Fibroblast of lung (primary cell): ENCODE data around the gene ELFN2. TPM values are rescaled to one million over a fixed set of nuclear protein-coding genes. Genes with fewer than 3 reads are reported as not detected.

Experiments
- DNase-seq, 2 donors: peaks; one replicate each; pipeline versions ENCODE4 v3.0.0 to v3.0.0-alpha.2; 2010; ENCODE audit warnings: low read depth in 2 of 2
- H2AFZ ChIP-seq: 2 replicates; pipeline ENCODE4 v1.5.1; 2012; ENCODE audit warnings: low read length, control low read depth, inconsistent platforms
- H3K27ac ChIP-seq: 2 replicates; pipeline ENCODE4 v1.5.1; 2011; ENCODE audit warnings: low read length, control low read depth; ENCODE audit not compliant: insufficient read depth
- H3K27me3 ChIP-seq: 2 replicates; pipeline ENCODE4 v1.5.1; 2011; ENCODE audit warnings: mild to moderate bottlenecking, low read length; ENCODE audit not compliant: control insufficient read depth, insufficient read depth
- H3K36me3 ChIP-seq: 2 replicates; pipeline ENCODE4 v1.5.1; 2011; ENCODE audit warnings: low read length; ENCODE audit not compliant: control insufficient read depth, insufficient read depth
- H3K4me1 ChIP-seq: 2 replicates; pipeline ENCODE4 v1.5.1; 2011; ENCODE audit warnings: low read length; ENCODE audit not compliant: control insufficient read depth, insufficient read depth; ENCODE audit errors: extremely low read depth
- H3K4me2 ChIP-seq: 2 replicates; pipeline ENCODE4 v1.5.1; 2011; ENCODE audit warnings: low read length, control low read depth; ENCODE audit not compliant: insufficient read depth; ENCODE audit errors: extremely low read depth
- H3K4me3 ChIP-seq, 4 experiments: fragments of 200-600 bp in 1 of 4; sonication (generic) in 1 of 4; replicated peaks in 1 of 4; 2 replicates each; pipeline ENCODE4 v1.5.1; 2011 to 2016; ENCODE audit warnings: low read length in 4 of 4, low read depth in 3 of 4, mild to moderate bottlenecking in 3 of 4, control low read depth in 2 of 4, inconsistent platforms in 1 of 4, mixed read lengths in 1 of 4; ENCODE audit not compliant: insufficient read depth in 1 of 4; ENCODE audit errors: control extremely low read depth in 1 of 4
- H3K79me2 ChIP-seq: 2 replicates; pipeline ENCODE4 v1.5.1; 2012; ENCODE audit warnings: mild to moderate bottlenecking, low read length, inconsistent platforms; ENCODE audit not compliant: control insufficient read depth, insufficient read depth
- H3K9ac ChIP-seq: 2 replicates; pipeline ENCODE4 v1.5.1; 2011; ENCODE audit warnings: mild to moderate bottlenecking, low read length, control low read depth; ENCODE audit not compliant: insufficient read depth
- H3K9me3 ChIP-seq: 2 replicates; pipeline ENCODE4 v1.5.1; 2012; ENCODE audit warnings: low read depth, low read length; ENCODE audit not compliant: control insufficient read depth, insufficient read depth
- H4K20me1 ChIP-seq: 2 replicates; pipeline ENCODE4 v1.5.1; 2011; ENCODE audit warnings: low read length; ENCODE audit not compliant: control insufficient read depth, insufficient read depth; ENCODE audit errors: extremely low read depth
- EZH2 ChIP-seq: IDR thresholded peaks from 2 replicates; pipeline ENCODE4 v1.5.1; 2012; ENCODE audit warnings: low read length, control low read depth, mild to moderate bottlenecking; ENCODE audit errors: missing control alignments
- polyA plus RNA-seq, 2 donors: library from polyadenylated mRNA; depleted of rRNA in 1 of 2; stranded (reverse) in 1 of 2; unstranded in 1 of 2; fragments of >200 nt; gene quantifications; 2 replicates each; pipeline ENCODE4 v1.2.1, GENCODE V29; 2011 to 2012; ENCODE audit warnings: missing spikeins in 1 of 2
- total RNA-seq: library from RNA; depleted of rRNA; stranded (reverse); fragments of >200 nt; gene quantifications from 2 replicates; pipeline ENCODE4 v1.2.1, GENCODE V29; 2014
- TF ChIP-seq, protein P1 (sequence below), 2 donors: IDR thresholded peaks in 1 of 2; conservative IDR thresholded peaks in 1 of 2; 1 replicate in 1 of 2; 2 replicates in 1 of 2; pipeline ENCODE4 v1.5.1; 2011 to 2012; ENCODE audit warnings: low read length in 2 of 2, control low read depth in 1 of 2, inconsistent platforms in 1 of 2, low read depth in 1 of 2, mild to moderate bottlenecking in 1 of 2

The ELFN2 gene
- total and polyA plus RNA-seq, 2 donors (not counting 1 experiment from before 2014, with no cell fraction given): under 0.01 to 0.02 TPM

DNA sequence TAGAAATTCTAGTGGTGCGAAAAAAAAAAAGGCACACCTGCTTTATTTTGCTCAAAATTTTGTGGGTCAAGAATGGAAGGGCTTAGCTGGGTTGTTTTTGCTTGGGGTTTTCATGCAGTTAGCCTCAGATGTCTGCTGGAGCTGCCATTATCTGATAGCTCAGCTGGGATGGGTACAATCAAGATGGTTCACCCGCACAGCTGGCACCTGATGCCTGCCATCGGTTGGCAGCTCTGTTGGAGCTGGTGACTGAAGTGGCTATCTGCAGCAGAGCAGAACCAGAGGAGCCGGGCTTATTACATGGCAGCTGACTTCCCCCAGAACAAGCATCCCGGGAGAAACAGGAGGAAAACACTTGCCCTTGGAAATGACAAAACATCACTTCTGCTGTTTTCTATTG, 12.1 kb upstream of the ELFN2 start:
- H3K4me3 ChIP-seq: no peak overlapping the region
- H3K27me3 ChIP-seq: peaks cover 12% of the 10 kb centered on the region
- no peaks in the 10 kb centered on the region for H3K4me1 ChIP-seq
- no peak for DNase-seq
- H3K9me3 ChIP-seq: no peaks in the 10 kb centered on the region
- no peaks in the 10 kb centered on the region for H4K20me1 ChIP-seq
- no peaks in the 10 kb centered on the region for H3K79me2 ChIP-seq
- H3K9ac ChIP-seq: no peak overlapping the region
- H3K36me3 ChIP-seq: no peaks in the 10 kb centered on the region
- H3K4me2 ChIP-seq: no peak overlapping the region
- no peak overlapping the region for H2AFZ ChIP-seq
- TF ChIP-seq EZH2: no peak
- TF ChIP-seq, protein P1, sequence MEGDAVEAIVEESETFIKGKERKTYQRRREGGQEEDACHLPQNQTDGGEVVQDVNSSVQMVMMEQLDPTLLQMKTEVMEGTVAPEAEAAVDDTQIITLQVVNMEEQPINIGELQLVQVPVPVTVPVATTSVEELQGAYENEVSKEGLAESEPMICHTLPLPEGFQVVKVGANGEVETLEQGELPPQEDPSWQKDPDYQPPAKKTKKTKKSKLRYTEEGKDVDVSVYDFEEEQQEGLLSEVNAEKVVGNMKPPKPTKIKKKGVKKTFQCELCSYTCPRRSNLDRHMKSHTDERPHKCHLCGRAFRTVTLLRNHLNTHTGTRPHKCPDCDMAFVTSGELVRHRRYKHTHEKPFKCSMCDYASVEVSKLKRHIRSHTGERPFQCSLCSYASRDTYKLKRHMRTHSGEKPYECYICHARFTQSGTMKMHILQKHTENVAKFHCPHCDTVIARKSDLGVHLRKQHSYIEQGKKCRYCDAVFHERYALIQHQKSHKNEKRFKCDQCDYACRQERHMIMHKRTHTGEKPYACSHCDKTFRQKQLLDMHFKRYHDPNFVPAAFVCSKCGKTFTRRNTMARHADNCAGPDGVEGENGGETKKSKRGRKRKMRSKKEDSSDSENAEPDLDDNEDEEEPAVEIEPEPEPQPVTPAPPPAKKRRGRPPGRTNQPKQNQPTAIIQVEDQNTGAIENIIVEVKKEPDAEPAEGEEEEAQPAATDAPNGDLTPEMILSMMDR (conservative IDR thresholded peaks at IDR 0.05 in 1 of 2, IDR thresholded peaks at IDR 0.05 in 1 of 2; ENCODE audit: low read depth in 1 of 2, low read length in 2 of 2): no peak
- no peak overlapping the region for H3K27ac ChIP-seq

GRCh38 chr22:37435970-37436603, 8.8 kb upstream of the ELFN2 start:
- Histone ChIP-seq H3K79me2 (no peaks in the 10 kb centered on the region), H3K27ac (no peak overlapping the region), H3K36me3 (no peaks in the 10 kb centered on the region), H3K9me3 (peaks cover 4% of the 10 kb centered on the region), H2AFZ (no peak overlapping the region), H3K4me2 (no peak overlapping the region), H3K4me1 (peaks cover 5% of the 10 kb centered on the region), H3K9ac (no peak overlapping the region), H4K20me1 (no peaks in the 10 kb centered on the region), H3K27me3 (peaks cover 11% of the 10 kb centered on the region), H3K4me3 (no peak overlapping the region)
- DNase-seq: no peak
- no peak for TF ChIP-seq EZH2
- TF ChIP-seq, protein P1 (conservative IDR thresholded peaks at IDR 0.05 in 1 of 2, IDR thresholded peaks at IDR 0.05 in 1 of 2; ENCODE audit: low read depth in 1 of 2, low read length in 2 of 2): no peak

- Histone ChIP-seq H3K4me1 (peaks cover 5% of the 10 kb centered on the region), H4K20me1 (no peaks in the 10 kb centered on the region), H3K9me3 (peaks cover 4% of the 10 kb centered on the region), H3K27me3 (peaks cover 4% of the 10 kb centered on the region), H3K4me3 (no peak overlapping the region), H3K4me2 (no peak overlapping the region), H3K9ac (no peak overlapping the region), H3K36me3 (no peaks in the 10 kb centered on the region), H3K79me2 (no peaks in the 10 kb centered on the region), H3K27ac (no peak overlapping the region), H2AFZ (no peak overlapping the region)
- TF ChIP-seq, protein P1 (conservative IDR thresholded peaks at IDR 0.05 in 1 of 2, IDR thresholded peaks at IDR 0.05 in 1 of 2; ENCODE audit: low read depth in 1 of 2, low read length in 2 of 2): no peak
- no peak for TF ChIP-seq EZH2
- DNase-seq: peak; percentile 11 to 65
These were observed 6.5 kb upstream of the ELFN2 start for GRCh38 chr22:37433786-37434185.
